ENCODE data around the gene CLDN5.

DNA sequence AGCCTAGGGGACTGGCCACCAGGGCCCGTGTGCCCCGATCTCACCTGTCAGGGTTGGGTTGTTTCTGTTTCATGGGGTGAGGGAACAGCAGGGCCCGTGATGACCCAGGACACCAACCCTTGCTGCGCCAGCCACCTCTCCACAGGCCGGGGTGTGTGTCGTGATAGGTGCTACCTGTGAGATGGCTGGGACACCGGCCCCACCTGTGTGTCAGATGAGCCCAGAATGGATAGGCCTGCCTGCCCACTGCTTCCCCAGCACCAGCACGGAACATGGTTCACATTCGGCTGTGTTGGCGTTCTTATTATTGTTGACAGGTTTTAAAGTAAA, 7.1 kb downstream of the CLDN5 start:
- TF ChIP-seq, protein P1, sequence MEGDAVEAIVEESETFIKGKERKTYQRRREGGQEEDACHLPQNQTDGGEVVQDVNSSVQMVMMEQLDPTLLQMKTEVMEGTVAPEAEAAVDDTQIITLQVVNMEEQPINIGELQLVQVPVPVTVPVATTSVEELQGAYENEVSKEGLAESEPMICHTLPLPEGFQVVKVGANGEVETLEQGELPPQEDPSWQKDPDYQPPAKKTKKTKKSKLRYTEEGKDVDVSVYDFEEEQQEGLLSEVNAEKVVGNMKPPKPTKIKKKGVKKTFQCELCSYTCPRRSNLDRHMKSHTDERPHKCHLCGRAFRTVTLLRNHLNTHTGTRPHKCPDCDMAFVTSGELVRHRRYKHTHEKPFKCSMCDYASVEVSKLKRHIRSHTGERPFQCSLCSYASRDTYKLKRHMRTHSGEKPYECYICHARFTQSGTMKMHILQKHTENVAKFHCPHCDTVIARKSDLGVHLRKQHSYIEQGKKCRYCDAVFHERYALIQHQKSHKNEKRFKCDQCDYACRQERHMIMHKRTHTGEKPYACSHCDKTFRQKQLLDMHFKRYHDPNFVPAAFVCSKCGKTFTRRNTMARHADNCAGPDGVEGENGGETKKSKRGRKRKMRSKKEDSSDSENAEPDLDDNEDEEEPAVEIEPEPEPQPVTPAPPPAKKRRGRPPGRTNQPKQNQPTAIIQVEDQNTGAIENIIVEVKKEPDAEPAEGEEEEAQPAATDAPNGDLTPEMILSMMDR (conservative IDR thresholded peaks at IDR 0.05; ENCODE audit: low read depth, low read length) = no peak
- TF ChIP-seq EZH2 (IDR thresholded peaks at IDR 0.05; ENCODE audit: low read length, unreplicated experiment) (no peak), EZH2phosphoT487 (IDR thresholded peaks at IDR 0.05; ENCODE audit: borderline replicate concordance, low read length) (no peak)

All from PC-3 (cell line).